Fibroblast of lung (primary cell): ENCODE results near the gene MMP14. TPM values are rescaled to one million over a fixed set of nuclear protein-coding genes. Genes with fewer than 3 reads are reported as not detected.

Experiments used
- DNase-seq, 2 donors: peaks; one replicate each; pipeline versions ENCODE4 v3.0.0 to v3.0.0-alpha.2; 2010; ENCODE audit warnings: low read depth in 2 of 2
- H2AFZ ChIP-seq: 2 replicates; pipeline ENCODE4 v1.5.1; 2012; ENCODE audit warnings: low read length, control low read depth, inconsistent platforms
- H3K27ac ChIP-seq: 2 replicates; pipeline ENCODE4 v1.5.1; 2011; ENCODE audit warnings: low read length, control low read depth; ENCODE audit not compliant: insufficient read depth
- H3K27me3 ChIP-seq: 2 replicates; pipeline ENCODE4 v1.5.1; 2011; ENCODE audit warnings: mild to moderate bottlenecking, low read length; ENCODE audit not compliant: control insufficient read depth, insufficient read depth
- H3K36me3 ChIP-seq: 2 replicates; pipeline ENCODE4 v1.5.1; 2011; ENCODE audit warnings: low read length; ENCODE audit not compliant: control insufficient read depth, insufficient read depth
- H3K4me1 ChIP-seq: 2 replicates; pipeline ENCODE4 v1.5.1; 2011; ENCODE audit warnings: low read length; ENCODE audit not compliant: control insufficient read depth, insufficient read depth; ENCODE audit errors: extremely low read depth
- H3K4me2 ChIP-seq: 2 replicates; pipeline ENCODE4 v1.5.1; 2011; ENCODE audit warnings: low read length, control low read depth; ENCODE audit not compliant: insufficient read depth; ENCODE audit errors: extremely low read depth
- H3K4me3 ChIP-seq, 4 experiments: fragments of 200-600 bp in 1 of 4; sonication (generic) in 1 of 4; replicated peaks in 1 of 4; 2 replicates each; pipeline ENCODE4 v1.5.1; 2011 to 2016; ENCODE audit warnings: low read length in 4 of 4, low read depth in 3 of 4, mild to moderate bottlenecking in 3 of 4, control low read depth in 2 of 4, inconsistent platforms in 1 of 4, mixed read lengths in 1 of 4; ENCODE audit not compliant: insufficient read depth in 1 of 4; ENCODE audit errors: control extremely low read depth in 1 of 4
- H3K79me2 ChIP-seq: 2 replicates; pipeline ENCODE4 v1.5.1; 2012; ENCODE audit warnings: mild to moderate bottlenecking, low read length, inconsistent platforms; ENCODE audit not compliant: control insufficient read depth, insufficient read depth
- H3K9ac ChIP-seq: 2 replicates; pipeline ENCODE4 v1.5.1; 2011; ENCODE audit warnings: mild to moderate bottlenecking, low read length, control low read depth; ENCODE audit not compliant: insufficient read depth
- H3K9me3 ChIP-seq: 2 replicates; pipeline ENCODE4 v1.5.1; 2012; ENCODE audit warnings: low read depth, low read length; ENCODE audit not compliant: control insufficient read depth, insufficient read depth
- H4K20me1 ChIP-seq: 2 replicates; pipeline ENCODE4 v1.5.1; 2011; ENCODE audit warnings: low read length; ENCODE audit not compliant: control insufficient read depth, insufficient read depth; ENCODE audit errors: extremely low read depth
- EZH2 ChIP-seq: IDR thresholded peaks from 2 replicates; pipeline ENCODE4 v1.5.1; 2012; ENCODE audit warnings: low read length, control low read depth, mild to moderate bottlenecking; ENCODE audit errors: missing control alignments
- polyA plus RNA-seq, 2 donors: library from polyadenylated mRNA; depleted of rRNA in 1 of 2; stranded (reverse) in 1 of 2; unstranded in 1 of 2; fragments of >200 nt; gene quantifications; 2 replicates each; pipeline ENCODE4 v1.2.1, GENCODE V29; 2011 to 2012; ENCODE audit warnings: missing spikeins in 1 of 2
- total RNA-seq: library from RNA; depleted of rRNA; stranded (reverse); fragments of >200 nt; gene quantifications from 2 replicates; pipeline ENCODE4 v1.2.1, GENCODE V29; 2014
- TF ChIP-seq, protein P1 (sequence below), 2 donors: IDR thresholded peaks in 1 of 2; conservative IDR thresholded peaks in 1 of 2; 1 replicate in 1 of 2; 2 replicates in 1 of 2; pipeline ENCODE4 v1.5.1; 2011 to 2012; ENCODE audit warnings: low read length in 2 of 2, control low read depth in 1 of 2, inconsistent platforms in 1 of 2, low read depth in 1 of 2, mild to moderate bottlenecking in 1 of 2

MMP14 gene
- total and polyA plus RNA-seq, 2 donors (not counting 1 experiment from before 2014, with no cell fraction given) = 375 to 397 TPM

DNA sequence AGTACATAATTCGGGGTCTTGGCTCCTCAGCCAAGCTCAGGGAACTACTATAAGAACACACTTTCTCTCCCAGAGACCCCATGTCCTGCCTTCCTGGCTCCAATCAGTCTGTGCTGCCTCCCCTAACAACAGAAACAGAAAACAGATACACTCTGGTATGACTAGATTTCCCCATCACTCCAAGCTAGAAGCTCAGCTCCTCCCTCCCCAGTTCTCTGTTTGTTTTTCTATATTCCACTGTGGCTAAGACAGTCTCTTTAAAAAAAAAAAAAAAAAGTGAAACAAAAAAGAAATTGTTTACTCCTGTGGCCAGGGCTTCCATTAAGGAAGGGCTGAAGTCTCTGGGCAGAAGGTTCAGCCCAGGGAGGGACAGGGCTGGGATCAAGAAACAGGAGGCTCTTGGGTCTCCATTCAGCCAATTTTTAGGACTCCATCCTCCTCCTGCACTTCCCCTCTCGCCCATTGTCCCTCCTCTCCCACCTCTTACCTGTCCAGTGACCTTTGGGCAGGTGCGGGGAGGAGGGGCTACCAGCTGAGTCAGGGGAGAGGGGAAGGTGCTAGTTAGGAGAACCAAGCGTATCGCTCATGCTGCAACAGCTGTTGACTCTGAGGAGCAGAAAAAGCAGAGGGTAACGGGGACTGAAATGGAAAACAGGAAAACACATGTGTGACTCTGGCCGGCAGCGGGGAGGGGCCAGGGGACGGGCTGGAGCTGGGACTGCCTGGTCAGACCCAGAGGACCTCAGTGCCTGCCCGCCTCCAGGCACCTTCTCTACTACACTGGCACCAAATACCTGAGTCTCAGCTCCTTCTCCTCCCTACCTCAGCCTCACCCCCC, 17.0 kb upstream of the MMP14 start:
- Histone ChIP-seq H3K36me3 (no peaks in the 10 kb centered on the region), H3K27me3 (no peaks in the 10 kb centered on the region), H2AFZ (peak overlapping the region; percentile 37), H3K79me2 (no peaks in the 10 kb centered on the region), H3K27ac (peak overlapping the region; percentile 56), H3K9ac (peak overlapping the region; percentile 48), H3K9me3 (no peaks in the 10 kb centered on the region), H3K4me3 (peak overlapping the region in 3 of 4 experiments; percentile 16 to 55 (median 41)), H4K20me1 (no peaks in the 10 kb centered on the region), H3K4me2 (peak overlapping the region; percentile 72), H3K4me1 (peaks cover 10% of the 10 kb centered on the region)
- TF ChIP-seq, protein P1, sequence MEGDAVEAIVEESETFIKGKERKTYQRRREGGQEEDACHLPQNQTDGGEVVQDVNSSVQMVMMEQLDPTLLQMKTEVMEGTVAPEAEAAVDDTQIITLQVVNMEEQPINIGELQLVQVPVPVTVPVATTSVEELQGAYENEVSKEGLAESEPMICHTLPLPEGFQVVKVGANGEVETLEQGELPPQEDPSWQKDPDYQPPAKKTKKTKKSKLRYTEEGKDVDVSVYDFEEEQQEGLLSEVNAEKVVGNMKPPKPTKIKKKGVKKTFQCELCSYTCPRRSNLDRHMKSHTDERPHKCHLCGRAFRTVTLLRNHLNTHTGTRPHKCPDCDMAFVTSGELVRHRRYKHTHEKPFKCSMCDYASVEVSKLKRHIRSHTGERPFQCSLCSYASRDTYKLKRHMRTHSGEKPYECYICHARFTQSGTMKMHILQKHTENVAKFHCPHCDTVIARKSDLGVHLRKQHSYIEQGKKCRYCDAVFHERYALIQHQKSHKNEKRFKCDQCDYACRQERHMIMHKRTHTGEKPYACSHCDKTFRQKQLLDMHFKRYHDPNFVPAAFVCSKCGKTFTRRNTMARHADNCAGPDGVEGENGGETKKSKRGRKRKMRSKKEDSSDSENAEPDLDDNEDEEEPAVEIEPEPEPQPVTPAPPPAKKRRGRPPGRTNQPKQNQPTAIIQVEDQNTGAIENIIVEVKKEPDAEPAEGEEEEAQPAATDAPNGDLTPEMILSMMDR (conservative IDR thresholded peaks at IDR 0.05 in 1 of 2, IDR thresholded peaks at IDR 0.05 in 1 of 2; ENCODE audit: low read depth in 1 of 2, low read length in 2 of 2) = no peak
- no peak for TF ChIP-seq EZH2
- DNase-seq = peak; percentile 62 to 85

- Histone ChIP-seq H3K9me3 (no peaks in the 10 kb centered on the region), H3K4me1 (peaks cover 12% of the 10 kb centered on the region), H3K27me3 (no peaks in the 10 kb centered on the region), H3K27ac (no peak overlapping the region), H3K36me3 (no peaks in the 10 kb centered on the region), H3K79me2 (no peaks in the 10 kb centered on the region), H3K9ac (no peak overlapping the region), H4K20me1 (no peaks in the 10 kb centered on the region), H2AFZ (no peak overlapping the region), H3K4me3 (no peak overlapping the region), H3K4me2 (no peak overlapping the region)
- no peak for TF ChIP-seq EZH2
- TF ChIP-seq, protein P1 (conservative IDR thresholded peaks at IDR 0.05 in 1 of 2, IDR thresholded peaks at IDR 0.05 in 1 of 2; ENCODE audit: low read depth in 1 of 2, low read length in 2 of 2) = no peak
- peak in 1 of 2 donors; percentile 40 for DNase-seq
Observed at GRCh38 chr14:22820731-22821130, 15.7 kb upstream of the MMP14 start.

DNA sequence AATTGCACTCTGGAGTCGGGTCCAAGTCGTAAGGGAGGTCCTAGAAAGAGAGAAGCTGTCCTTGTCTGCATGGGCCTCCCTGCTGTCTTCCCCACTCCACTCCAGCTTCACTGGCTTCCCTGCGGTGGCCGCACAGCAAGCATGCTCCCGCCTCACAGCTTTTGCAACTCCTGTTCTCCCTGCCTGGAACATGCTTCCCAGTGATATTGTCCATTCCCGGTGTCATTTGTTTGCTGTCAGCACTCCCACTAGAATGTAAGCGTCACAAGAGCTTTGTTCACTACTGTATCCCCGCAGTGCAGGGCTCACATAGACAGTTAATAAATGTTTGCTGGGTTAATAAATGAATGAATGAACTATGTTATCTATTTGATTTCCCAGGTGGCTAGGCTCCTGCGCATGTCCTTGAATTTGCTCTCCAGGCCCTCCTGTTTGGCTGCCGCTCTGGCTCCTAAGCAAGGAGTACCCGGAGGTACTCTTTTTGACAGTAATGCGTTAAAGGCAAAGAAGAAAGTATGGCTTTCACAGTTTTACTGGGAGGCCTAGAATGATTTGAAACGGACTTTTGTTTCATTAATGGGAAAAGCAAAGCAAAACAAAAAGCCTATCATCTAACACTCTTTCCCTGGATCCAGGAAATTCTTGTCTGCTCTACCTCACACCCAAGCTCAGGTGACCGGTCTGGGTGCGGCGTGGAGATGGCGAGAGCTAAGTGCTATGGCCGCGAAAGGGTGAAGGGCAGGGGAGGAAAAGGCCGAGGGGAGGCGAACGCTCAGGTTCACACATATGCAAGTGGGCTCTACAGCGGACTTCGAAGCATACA, 15.0 kb upstream of the MMP14 start:
- Histone ChIP-seq H3K4me3 (no peak overlapping the region), H3K4me2 (no peak overlapping the region), H3K79me2 (no peaks in the 10 kb centered on the region), H3K27me3 (no peaks in the 10 kb centered on the region), H2AFZ (no peak overlapping the region), H3K9ac (no peak overlapping the region), H3K27ac (no peak overlapping the region), H3K9me3 (no peaks in the 10 kb centered on the region), H3K4me1 (peaks cover 12% of the 10 kb centered on the region), H3K36me3 (no peaks in the 10 kb centered on the region), H4K20me1 (no peaks in the 10 kb centered on the region)
- DNase-seq = no peak
- TF ChIP-seq, protein P1 (conservative IDR thresholded peaks at IDR 0.05 in 1 of 2, IDR thresholded peaks at IDR 0.05 in 1 of 2; ENCODE audit: low read depth in 1 of 2, low read length in 2 of 2) = no peak
- no peak for TF ChIP-seq EZH2
